IPS-15b (cell line): Measurements from ENCODE around the gene TNFSF15.

Experiments
- H3K27me3 ChIP-seq: one replicate; pipeline ENCODE4 v1.6.1; 2013; ENCODE audit warnings: low read length; ENCODE audit not compliant: control insufficient read depth, insufficient read depth
- H3K36me3 ChIP-seq: one replicate; pipeline ENCODE4 v1.6.1; 2013; ENCODE audit warnings: low read length; ENCODE audit not compliant: control insufficient read depth, insufficient read depth
- H3K4me1 ChIP-seq: one replicate; pipeline ENCODE4 v1.6.1; 2013; ENCODE audit warnings: mild to moderate bottlenecking, low read length; ENCODE audit not compliant: control insufficient read depth, insufficient read depth
- H3K4me3 ChIP-seq: one replicate; pipeline ENCODE4 v1.5.1; 2013; ENCODE audit warnings: low read depth, low read length
- H3K9ac ChIP-seq: one replicate; pipeline ENCODE4 v1.6.1; 2013; ENCODE audit warnings: low read depth, mild to moderate bottlenecking, low read length
- H3K9me3 ChIP-seq: one replicate; pipeline ENCODE4 v1.6.1; 2013; ENCODE audit warnings: mild to moderate bottlenecking, low read length; ENCODE audit not compliant: control insufficient read depth, insufficient read depth

The TNFSF15 gene

GRCh38 chr9:114837923-114838322, 32.1 kb upstream of the TNFSF15 start:
- H3K9ac ChIP-seq, result no peak overlapping the region
- H3K36me3 ChIP-seq, result no peaks in the 10 kb centered on the region
- H3K9me3 ChIP-seq, result no peaks in the 10 kb centered on the region
- H3K4me1 ChIP-seq, result no peaks in the 10 kb centered on the region
- no peaks in the 10 kb centered on the region for H3K27me3 ChIP-seq
- H3K4me3 ChIP-seq, result no peak overlapping the region

- Histone ChIP-seq H3K36me3 (no peaks in the 10 kb centered on the region), H3K27me3 (no peaks in the 10 kb centered on the region), H3K4me1 (no peaks in the 10 kb centered on the region), H3K4me3 (no peak overlapping the region), H3K9ac (no peak overlapping the region), H3K9me3 (no peaks in the 10 kb centered on the region)
These were observed 30.9 kb upstream of the TNFSF15 start for GRCh38 chr9:114836769-114837168.

GRCh38 chr9:114834386-114834785, 28.5 kb upstream of the TNFSF15 start:
- Histone ChIP-seq H3K9me3 (no peaks in the 10 kb centered on the region), H3K4me3 (no peak overlapping the region), H3K9ac (no peak overlapping the region), H3K27me3 (peaks cover 2% of the 10 kb centered on the region), H3K4me1 (no peaks in the 10 kb centered on the region), H3K36me3 (no peaks in the 10 kb centered on the region)

- Histone ChIP-seq H3K27me3 (peaks cover 2% of the 10 kb centered on the region), H3K9me3 (no peaks in the 10 kb centered on the region), H3K4me1 (no peaks in the 10 kb centered on the region), H3K36me3 (no peaks in the 10 kb centered on the region), H3K4me3 (no peak overlapping the region), H3K9ac (no peak overlapping the region)
These were observed 24.7 kb upstream of the TNFSF15 start for GRCh38 chr9:114830546-114830945.

- Histone ChIP-seq H3K4me1 (no peaks in the 10 kb centered on the region), H3K9me3 (no peaks in the 10 kb centered on the region), H3K36me3 (no peaks in the 10 kb centered on the region), H3K27me3 (peaks cover 2% of the 10 kb centered on the region), H3K4me3 (no peak overlapping the region), H3K9ac (no peak overlapping the region)
These were observed 24.0 kb upstream of the TNFSF15 start for GRCh38 chr9:114829574-114830440.

- no peak overlapping the region for H3K9ac ChIP-seq
- no peaks in the 10 kb centered on the region for H3K4me1 ChIP-seq
- H3K36me3 ChIP-seq, result no peaks in the 10 kb centered on the region
- H3K4me3 ChIP-seq, result no peak overlapping the region
- no peaks in the 10 kb centered on the region for H3K9me3 ChIP-seq
- peaks cover 2% of the 10 kb centered on the region for H3K27me3 ChIP-seq
These were observed 22.4 kb upstream of the TNFSF15 start for GRCh38 chr9:114828303-114828650.

- Histone ChIP-seq H3K9me3 (no peaks in the 10 kb centered on the region), H3K4me1 (no peaks in the 10 kb centered on the region), H3K4me3 (no peak overlapping the region), H3K9ac (no peak overlapping the region), H3K27me3 (peaks cover 2% of the 10 kb centered on the region), H3K36me3 (no peaks in the 10 kb centered on the region)
These were observed 21.9 kb upstream of the TNFSF15 start for GRCh38 chr9:114827641-114828302.

- H3K36me3 ChIP-seq, result no peaks in the 10 kb centered on the region
- peaks cover 2% of the 10 kb centered on the region for H3K27me3 ChIP-seq
- H3K9ac ChIP-seq, result no peak overlapping the region
- H3K9me3 ChIP-seq, result no peaks in the 10 kb centered on the region
- H3K4me3 ChIP-seq, result no peak overlapping the region
- H3K4me1 ChIP-seq, result no peaks in the 10 kb centered on the region
These were observed 20.6 kb upstream of the TNFSF15 start for GRCh38 chr9:114826431-114826830.

GRCh38 chr9:114825126-114825795, 19.4 kb upstream of the TNFSF15 start:
- no peaks in the 10 kb centered on the region for H3K9me3 ChIP-seq
- no peak overlapping the region for H3K4me3 ChIP-seq
- H3K4me1 ChIP-seq, result no peaks in the 10 kb centered on the region
- H3K9ac ChIP-seq, result no peak overlapping the region
- no peaks in the 10 kb centered on the region for H3K36me3 ChIP-seq
- no peaks in the 10 kb centered on the region for H3K27me3 ChIP-seq

GRCh38 chr9:114824110-114824509, 18.3 kb upstream of the TNFSF15 start:
- H3K9me3 ChIP-seq, result no peaks in the 10 kb centered on the region
- no peaks in the 10 kb centered on the region for H3K27me3 ChIP-seq
- no peak overlapping the region for H3K9ac ChIP-seq
- no peaks in the 10 kb centered on the region for H3K36me3 ChIP-seq
- no peaks in the 10 kb centered on the region for H3K4me1 ChIP-seq
- H3K4me3 ChIP-seq, result no peak overlapping the region

- Histone ChIP-seq H3K4me3 (no peak overlapping the region), H3K4me1 (no peaks in the 10 kb centered on the region)
These were observed 17.6 kb upstream of the TNFSF15 start for GRCh38 chr9:114823441-114823840.

GRCh38 chr9:114822708-114823107, 16.9 kb upstream of the TNFSF15 start:
- Histone ChIP-seq H3K4me1 (no peaks in the 10 kb centered on the region), H3K27me3 (no peaks in the 10 kb centered on the region), H3K4me3 (no peak overlapping the region), H3K9ac (no peak overlapping the region), H3K9me3 (no peaks in the 10 kb centered on the region), H3K36me3 (no peaks in the 10 kb centered on the region)

More at GRCh38 chr9:114823441-114823840, 17.6 kb upstream of the TNFSF15 start:
- Histone ChIP-seq H3K36me3 (no peaks in the 10 kb centered on the region), H3K27me3 (no peaks in the 10 kb centered on the region), H3K9me3 (no peaks in the 10 kb centered on the region), H3K9ac (no peak overlapping the region)
